GM18858 (cell line): Measurements from ENCODE around the gene NVL.
"Not testable (repeated sequence)": the region's sequence is repeated elsewhere in the genome, so short reads cannot be mapped to it uniquely, and the experiment has no call there.

Source experiments
- ATAC-seq: cut with Tn5 transposase; IDR thresholded peaks from one replicate; pipeline ENCODE4 v1.9.1; 2021; ENCODE audit not compliant: unreplicated experiment

The NVL gene

DNA sequence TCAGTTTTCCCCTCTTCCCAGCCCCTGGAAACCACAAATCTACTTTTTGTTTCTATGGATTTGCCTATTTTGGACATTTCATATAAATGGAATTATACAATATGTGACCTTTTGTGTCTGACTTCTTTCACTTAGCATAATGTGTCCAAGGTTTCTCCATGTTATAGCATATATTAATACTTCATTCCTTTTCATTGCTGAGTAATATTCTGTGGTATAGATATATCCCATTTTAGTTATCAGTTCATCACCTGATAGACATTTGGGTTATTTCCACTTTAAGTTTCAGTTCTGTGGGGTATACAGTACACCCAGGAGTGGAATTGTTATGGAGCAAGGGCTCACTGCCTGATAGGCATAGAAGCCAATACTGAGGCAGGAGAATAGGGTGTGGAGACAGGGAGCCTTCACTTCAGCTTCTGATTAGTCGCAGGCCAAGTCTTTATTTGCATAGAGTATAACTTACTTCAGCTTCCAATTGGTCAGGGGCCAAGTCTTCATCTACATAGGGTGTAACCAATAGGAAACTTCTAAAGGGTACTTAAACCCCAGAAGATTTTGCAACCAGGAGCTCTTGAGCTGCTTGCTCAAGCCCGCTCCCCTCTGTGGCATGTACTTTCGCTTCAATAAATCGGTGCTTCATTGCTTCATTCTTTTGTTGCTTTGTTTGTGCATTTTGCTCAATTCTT is 8.3 kb upstream of the NVL start:
- ATAC-seq, result no peak

DNA sequence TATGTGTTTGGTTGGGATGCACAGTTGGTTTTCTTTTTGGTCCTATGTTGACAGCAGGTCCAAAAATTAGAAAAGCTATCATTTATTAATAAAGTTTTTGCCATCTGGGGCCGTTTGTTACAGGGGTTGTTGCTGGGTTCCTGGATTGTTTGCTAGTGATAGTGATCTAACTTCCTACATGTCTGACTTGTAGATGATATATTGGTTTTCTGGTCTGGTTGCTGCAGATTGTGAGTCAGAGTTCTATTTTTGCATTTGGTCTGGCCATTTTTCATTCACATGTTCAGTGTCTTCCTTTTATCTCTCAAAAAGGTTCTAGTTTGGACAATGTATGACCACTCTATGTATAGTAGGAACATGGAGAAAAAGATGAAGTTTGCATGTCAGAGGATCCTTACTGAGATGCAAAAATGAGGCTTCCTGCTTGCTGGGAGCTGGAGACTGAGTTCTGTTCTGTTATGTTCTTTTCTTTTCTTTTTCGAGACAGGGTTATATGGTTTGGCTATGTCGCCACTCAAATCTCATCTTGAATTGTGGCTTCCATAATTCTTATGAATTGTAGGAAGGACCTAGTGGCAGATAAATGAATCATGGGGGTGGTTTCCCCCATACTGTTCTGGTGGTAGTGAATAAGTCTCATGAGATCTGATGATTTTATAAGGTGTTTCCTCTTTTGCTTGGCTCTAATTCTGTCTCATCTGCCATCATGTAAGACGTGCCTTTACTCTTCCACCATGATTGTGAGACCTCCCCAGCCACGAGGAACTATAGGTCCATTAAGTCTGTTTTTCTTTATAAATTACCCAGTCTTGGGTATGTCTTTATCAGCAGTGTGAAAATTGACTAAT is 4.2 kb upstream of the NVL start:
- ATAC-seq, result no peak

DNA sequence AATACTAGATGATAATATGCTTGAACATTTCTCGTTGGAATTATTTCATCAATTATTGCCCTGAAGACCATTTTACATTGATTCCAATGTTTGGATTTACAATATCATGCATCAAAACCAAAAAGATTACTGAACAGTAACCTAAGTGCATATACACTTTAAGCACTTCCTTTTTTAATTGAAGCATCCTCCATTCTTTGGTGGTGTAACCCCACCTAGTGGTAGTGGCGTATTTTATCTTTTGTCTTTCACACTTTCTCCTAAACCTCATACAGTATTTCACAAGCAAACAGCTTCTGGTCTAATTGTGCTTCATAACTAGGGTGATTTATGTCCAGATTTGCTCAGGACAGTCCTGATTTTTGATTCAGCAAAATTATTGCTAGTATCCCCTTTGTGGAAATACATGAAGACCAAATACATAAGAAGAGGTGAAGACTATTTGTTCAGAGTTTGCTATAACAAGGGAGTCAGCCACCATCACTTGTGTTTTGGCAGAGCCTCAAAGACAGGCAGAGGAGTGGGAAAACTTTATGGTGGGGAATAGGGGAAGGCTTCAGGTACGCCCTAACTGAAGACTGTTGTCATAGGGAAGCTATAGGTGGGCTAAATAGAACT is 3.4 kb upstream of the NVL start:
- peak; percentile 47 for ATAC-seq

DNA sequence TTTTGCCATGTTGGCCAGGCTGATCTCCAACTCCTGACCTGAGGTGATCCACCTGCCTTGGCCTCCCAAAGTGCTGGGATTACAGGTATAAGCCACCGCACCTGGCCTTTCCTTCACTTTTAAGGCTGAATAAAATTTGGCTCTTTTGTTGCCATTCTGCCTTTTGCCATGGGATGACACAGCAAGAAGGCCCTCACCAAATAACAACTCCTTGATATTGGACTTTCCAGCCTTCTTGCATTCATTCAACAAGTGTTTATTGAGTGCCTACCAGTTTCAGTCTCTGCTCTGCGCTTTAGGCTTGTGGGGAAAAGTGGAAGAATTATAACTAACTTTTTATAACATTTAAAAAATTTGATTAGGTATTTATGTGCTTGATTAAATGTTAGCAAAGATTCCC is 1.9 kb upstream of the NVL start:
- ATAC-seq, result no peak

DNA sequence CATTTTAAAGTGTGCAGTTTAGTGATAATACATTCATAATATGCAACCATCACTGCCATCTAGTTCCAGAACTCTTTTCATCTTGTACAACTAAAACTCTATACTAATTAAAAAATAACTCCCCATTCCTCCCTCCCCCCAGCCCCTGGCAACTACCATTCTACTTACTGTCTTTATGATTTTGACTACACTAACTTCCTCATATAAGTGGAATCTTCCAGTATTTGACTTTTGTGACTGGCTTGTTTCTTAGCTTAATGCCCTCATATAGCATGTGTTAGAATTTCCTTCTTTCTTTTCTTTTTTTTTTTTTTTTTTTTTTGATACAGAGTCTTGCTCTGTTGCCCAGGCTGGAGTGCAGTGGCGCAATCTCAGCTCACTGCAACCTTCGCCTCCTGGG is 1.4 kb upstream of the NVL start:
- no peak for ATAC-seq

DNA sequence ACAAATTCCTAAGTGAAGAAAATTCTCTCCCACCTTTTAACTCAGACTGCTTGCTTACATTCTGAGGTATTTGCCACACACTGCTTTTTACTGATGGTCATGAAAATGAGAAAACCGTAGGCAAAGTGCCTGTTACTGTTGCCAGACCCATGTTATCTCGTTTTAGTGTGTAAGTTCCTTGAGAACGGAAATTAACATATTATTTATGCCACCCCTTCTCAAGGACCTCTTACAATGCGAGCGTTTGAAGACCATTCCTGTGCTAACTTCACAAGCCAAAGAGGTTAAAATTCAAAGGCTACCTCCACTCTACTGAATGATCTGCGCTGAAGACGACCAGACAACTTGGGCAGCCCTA is 509 bp downstream of the NVL start:
- no peak for ATAC-seq

DNA sequence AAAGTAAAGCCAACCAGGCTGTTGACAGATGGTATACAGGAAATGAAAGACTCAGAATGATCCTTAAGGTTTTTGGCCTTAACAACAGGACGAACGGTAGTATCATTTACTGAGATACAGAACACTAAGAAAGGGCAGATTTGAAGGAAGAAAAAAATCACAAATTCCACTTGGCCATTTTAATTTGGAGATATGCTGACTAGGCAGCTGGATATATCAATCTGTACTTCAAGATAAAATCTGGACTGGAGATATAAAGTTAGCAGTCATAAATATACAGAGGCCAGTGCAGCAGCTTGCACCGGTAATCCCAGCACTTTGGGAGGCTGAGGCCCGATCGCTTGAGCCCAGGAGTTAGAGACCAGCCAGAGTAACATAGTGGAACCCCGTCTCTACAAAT is 1.3 kb downstream of the NVL start:
- ATAC-seq, result no peak

DNA sequence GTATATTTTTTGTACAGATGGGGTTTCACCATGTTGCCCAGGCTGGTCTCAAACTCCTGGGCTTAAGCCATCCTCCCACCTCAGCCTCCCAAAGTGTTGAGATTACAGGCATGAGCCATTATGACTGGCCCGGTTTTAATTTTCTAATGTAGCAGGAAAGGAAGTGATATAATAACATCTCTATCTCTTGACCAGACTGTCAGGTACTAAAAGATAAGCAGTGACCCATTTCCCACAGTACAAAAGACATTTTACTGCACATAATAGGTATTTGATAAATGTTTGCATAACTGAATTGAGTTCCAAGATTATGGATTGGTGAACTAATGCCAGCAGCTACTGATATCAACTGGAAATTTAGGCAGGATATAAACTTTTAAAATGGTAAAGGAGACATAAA is 4.0 kb downstream of the NVL start:
- no peak for ATAC-seq

DNA sequence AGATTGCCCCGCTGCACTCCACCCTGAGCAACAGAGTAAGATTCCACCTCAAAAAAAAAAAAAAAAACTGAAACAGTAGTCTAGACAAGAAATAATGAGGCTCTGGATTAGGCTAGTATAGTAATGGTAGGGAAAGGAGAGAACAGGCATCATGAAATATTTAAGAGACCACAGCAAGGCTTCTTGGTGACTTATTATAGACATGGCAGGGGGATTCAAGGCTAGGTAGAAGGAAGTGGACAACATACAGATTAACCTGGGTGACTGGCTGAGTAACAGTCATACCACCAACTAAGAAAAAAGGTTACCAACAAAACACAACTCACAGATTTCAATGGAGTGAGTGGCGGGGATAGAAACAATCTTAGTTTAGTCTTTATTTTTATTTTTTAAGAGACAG is 8.3 kb downstream of the NVL start:
- ATAC-seq, result no peak

DNA sequence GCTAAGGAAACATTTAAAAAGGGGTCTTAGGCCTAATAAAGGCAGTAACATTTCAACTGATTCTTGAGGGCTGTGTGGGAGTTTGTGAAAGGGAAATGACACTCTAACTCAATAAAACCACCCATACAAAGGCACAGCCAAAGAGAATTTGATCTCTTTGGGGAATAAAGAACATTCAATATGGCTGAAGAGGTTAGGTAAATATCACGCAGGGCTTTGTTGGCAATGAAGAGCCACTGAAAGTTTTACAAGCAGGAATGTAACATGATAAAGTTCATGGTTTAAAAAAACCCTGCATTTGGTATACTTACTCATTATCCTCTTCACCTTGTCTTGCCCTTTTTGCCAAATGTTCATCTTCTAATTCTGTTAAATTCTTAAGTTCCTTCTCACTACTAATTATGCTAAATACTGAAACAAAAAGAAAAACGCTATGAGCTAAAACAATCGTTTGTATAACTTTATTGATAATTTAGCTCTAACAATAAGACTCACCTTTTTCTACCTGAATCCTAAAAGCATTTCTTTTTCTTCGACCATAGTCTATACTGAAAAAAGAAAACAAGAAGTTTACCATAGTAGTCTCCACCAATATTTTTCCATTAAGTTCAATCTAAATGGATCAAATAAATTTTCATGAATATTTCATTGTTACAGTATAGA is 12.5 kb downstream of the NVL start:
- no peak for ATAC-seq

DNA sequence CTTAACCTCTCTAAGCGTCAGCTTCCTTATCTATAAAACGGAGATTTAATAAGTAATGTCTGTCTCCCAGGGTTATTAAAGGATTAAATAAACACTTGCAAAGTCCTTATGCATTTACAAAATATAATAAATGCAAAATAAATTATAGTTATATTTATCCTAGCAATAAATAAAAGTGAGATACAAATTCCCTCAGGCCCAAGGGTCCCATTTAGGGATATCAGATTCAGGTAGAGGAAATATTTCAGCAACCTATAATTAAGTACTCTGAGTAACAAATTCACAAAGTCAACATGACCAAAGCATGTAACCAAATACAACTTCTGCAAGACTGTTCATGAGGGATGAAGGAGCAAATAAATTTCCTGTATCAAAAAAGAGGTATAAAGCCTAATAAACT is 17.9 kb downstream of the NVL start:
- ATAC-seq, result no peak

DNA sequence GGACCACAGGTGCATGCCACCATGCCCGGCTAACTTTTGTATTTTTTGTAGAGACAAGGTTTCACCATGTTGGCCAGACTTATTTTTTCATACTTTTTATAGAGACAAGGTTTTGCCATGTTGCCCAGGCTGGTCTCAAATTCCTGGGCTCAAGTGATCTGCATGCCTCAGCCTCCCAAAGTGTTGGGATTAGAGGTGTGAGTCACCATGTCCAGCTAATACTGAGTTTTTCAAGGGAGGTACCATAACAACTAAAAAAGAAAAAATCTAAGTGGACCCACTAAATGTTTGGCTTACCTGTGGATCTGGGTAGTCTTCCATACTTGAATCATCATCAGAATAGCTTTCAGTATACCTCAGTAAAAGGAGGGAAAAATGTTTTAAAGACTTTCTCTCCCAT is 18.5 kb downstream of the NVL start:
- not testable (repeated sequence) for ATAC-seq

DNA sequence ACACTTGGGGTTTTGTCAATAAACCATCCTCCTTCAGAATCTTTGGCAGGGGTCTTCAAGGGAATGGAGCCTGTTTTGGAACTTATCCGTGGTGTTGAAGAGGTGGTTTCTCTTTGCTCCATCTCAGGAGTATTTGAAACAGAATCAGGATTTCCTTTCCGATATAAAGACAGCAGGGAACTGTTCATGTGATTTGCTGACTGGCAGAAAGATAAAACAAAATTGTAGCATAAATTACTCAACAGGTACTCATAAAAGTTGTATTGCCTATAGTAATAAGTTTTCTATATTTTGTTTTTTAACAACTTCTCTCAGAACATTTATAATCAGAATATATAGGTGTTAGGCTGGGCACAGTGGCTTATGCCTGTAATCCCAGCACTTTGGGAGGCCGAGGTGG is 21.9 kb downstream of the NVL start:
- no peak for ATAC-seq

DNA sequence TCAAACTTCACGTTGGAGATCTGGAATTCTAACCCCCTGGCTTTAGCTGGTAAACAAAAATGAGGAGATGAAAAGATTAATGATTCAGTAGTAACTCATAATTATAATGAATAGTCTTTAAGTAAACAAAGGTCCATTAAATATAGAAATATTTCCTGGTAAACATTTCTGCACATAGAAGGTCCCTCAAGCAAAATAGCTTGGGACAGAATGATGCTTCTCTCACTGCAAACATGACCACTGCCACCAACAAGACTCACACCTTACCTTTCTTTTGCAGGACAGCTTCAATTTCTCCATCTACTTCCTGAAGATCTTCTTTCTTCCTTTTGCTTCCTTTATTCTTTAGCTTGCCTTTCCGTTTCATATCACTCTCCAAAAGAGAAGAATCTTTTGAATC is 25.2 kb downstream of the NVL start:
- no peak for ATAC-seq

DNA sequence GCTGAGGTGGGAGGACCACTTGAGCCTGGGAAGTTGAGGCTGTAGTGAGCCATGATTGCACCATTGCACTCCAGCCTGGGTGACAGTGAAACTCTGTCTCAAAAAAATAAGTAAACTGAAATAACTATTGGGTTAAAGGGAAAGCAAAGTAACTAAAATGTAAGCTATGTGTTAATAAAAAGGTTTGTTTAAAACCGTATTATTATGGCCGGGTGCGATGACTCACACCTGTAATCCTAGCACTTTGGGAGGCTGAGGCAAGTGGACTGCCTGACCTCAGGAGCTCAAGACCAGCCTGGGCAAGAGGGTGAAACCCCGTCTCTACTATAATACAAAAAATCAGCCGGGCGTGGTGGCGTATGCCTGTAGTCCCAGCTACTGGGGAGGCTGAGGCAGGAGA is 27.0 kb downstream of the NVL start:
- no peak for ATAC-seq

DNA sequence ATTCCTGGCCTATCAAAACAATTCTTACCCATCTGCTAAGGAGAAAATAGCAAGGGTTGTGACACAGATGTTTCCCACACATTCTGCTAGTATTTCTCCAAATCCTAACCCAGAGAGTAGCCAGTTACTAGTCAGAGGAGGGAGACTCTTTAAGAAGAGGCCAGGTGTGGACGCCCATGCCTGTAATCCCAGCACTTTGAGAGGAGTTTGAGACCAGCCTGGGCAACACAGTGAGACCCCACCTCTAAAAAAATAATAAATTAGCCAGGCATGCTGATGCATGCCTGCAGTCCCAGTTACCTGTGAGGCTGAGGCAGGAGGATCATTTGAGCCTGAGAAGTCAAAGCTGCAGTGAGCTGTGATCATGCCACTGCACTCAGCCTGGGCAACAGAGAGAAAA is 28.6 kb downstream of the NVL start:
- no peak for ATAC-seq

DNA sequence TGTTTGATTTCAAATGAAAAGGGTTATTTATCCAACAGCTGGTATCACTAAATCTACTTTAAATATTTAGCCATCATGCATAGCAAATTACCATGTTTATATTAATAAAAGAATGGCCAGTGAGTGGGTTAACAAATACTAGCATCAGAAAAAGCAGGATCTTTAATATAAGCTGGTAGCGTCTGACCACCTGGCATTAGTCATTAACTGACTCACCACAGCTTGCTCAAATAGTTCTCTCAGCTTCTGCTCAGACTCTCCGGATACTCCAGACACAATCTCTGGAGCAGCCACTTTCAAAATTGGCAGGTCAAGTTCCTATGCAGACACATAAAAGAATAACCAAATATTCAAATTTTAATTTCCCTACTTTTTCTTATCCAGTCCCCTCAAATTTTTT is 29.6 kb downstream of the NVL start:
- ATAC-seq, result no peak

DNA sequence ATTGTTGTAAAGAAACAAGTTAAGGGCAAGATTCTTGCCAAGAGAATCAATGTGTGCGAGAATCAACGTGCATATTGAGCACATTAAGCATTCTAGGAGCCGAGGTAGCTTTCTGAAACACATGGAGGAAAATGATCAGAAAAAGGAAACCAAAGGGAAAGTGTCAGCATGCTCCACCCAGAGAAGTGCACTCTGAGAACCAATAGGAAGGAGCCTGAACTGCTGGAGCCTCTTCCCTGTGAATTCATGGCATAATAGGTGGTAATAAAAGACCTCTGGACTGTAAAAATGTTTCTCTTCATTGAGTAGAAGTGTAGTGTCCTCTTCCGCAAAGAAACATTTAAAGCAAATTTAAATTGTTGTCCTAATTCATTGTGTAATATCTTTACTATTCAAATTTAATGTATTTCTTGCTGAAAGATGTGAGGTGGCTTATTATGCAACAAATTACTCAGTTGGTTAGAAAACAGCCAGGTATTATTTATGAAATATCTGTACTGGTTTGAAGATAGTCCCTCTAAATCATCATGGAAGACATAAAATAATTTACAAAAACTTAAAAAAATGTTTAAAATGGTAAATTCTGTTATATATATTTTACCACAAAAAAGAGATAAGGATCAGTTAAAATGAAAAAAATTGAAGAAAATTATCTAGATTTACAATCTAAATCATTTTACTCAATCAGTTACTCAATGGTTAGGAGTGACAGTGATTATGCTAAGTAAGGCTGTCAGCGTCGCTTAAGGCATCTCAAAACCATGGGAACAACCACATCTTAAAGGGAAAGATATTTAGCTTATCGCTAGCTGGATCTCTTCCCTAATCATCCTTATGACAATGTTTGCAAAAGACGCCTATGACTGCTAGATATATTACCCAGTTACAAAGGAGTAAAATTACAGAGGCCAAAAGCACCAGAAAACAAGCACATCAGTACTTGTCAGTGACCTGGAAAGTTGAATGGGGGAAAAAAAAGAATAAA is 31.3 kb downstream of the NVL start:
- no peak for ATAC-seq

DNA sequence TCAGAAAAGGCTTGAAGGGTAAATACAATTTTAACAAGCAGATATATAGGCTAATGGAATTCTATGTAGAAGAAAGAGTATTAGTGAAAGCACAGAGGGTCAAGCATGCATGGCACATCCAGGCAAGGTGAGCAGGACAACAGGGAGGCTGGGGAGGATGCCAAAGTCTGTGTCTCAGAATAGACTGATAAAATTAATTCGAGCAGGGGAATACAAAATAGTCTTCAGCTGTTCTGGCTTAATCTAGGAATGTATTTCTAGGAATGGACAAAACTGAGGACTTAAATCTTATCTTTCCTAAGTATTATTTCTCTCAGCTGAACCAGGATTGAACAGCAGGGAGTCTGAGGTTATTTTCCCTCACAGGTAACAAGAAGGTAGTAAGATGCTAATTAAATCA is 35.2 kb downstream of the NVL start:
- no peak for ATAC-seq

DNA sequence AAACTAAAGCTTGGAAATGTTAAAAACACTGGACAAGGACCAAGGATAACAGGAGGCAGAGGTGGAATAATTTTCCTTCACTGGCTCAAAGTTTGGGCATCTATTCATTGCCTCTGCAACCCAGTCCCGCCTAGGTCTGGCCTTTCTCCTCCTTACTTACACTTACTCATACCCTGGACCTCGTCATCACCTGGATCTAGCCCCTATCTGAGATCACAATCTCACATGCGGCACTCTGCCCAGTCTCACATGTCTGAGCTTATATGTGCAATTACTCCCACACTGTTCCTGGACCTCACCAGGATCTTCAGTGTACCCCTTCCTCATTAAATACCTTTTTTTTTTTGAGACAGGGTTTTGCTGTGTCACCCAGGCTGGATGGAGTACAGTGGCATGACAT is 37.6 kb downstream of the NVL start:
- no peak for ATAC-seq

DNA sequence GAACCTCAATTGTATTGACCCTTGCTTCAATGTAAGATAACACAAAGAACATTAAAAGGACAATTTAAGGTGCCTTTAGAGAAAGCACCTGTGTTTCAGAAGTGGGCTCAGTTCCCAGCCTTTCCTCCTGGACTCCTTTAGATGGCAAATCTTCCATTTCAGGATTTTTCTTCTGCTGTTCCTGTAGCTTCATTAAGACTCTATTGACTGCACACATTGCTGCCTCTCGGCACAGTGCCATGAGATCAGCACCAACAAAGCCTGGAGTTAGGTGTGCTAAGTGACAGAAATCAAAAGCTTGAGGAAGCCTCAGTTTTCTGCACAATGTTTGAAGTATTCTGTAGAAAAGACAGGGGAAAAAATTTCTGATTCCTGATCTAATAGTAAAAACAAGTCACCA is 40.6 kb downstream of the NVL start:
- no peak for ATAC-seq
